A549 (cell line): ENCODE measurements around the gene GPHB5.

ENCODE experiments used
- ESRRA ChIP-seq: fragments of 150-350 bp; IDR thresholded peaks from 2 replicates; pipeline ENCODE4 v1.6.1; 2014; ENCODE audit warnings: mild to moderate bottlenecking, low read length, borderline replicate concordance
- MYC ChIP-seq: IDR thresholded peaks from 2 replicates; pipeline ENCODE4 v1.6.1; 2012; ENCODE audit warnings: mild to moderate bottlenecking, inconsistent platforms, low read length, improper control_type of control experiment, borderline replicate concordance
- POLR2A ChIP-seq: IDR thresholded peaks from 2 replicates; pipeline ENCODE4 v1.6.1; 2012; ENCODE audit warnings: mild to moderate bottlenecking, low read length
- RARB ChIP-seq: fragments of 250-450 bp; sonication (Bioruptor Pico); IDR thresholded peaks from 2 replicates; pipeline ENCODE4 v1.8.0; 2021; ENCODE audit warnings: mild to moderate bottlenecking, moderate library complexity
- SMC3 ChIP-seq: fragments of >200 bp; sonication (Bioruptor Twin); formaldehyde crosslinking; IDR thresholded peaks from 3 replicates; pipeline ENCODE4 v1.6.1; 2018; ENCODE audit warnings: inconsistent platforms
- TFCP2L1 ChIP-seq: fragments of 250-450 bp; sonication (Bioruptor Pico); IDR thresholded peaks from 2 replicates; pipeline ENCODE4 v1.5.0; 2021; ENCODE audit warnings: mild to moderate bottlenecking
- TF ChIP-seq, protein P1 (sequence below): fragments of >200 bp; sonication (Bioruptor Twin); formaldehyde crosslinking; IDR thresholded peaks from 3 replicates; pipeline ENCODE4 v1.5.1; 2016

DNA sequence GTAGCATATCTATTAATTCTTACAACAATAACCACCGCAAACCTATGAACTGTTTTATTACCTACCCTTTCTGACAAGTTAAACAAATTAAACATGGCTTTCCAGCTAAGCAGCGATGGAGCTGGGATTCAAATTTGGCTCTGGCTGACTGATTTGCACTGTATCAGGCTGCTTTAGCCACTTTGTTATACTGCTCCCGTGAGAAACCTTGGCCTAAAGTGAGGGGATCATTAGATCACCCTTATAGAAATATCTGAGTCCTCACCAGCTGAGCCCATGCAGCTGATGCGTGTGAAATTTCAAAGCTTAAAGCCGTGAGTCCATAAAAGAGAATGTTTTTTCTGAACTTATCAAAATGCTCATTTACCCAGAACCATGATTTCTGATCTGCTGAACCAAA is 8.1 kb upstream of the GPHB5 start:
- TF ChIP-seq POLR2A (no peak), RARB (CRISPR knock-in tag) (no peak), ESRRA (no peak), SMC3 (no peak), MYC (no peak), TFCP2L1 (no peak)
- TF ChIP-seq, protein P1, sequence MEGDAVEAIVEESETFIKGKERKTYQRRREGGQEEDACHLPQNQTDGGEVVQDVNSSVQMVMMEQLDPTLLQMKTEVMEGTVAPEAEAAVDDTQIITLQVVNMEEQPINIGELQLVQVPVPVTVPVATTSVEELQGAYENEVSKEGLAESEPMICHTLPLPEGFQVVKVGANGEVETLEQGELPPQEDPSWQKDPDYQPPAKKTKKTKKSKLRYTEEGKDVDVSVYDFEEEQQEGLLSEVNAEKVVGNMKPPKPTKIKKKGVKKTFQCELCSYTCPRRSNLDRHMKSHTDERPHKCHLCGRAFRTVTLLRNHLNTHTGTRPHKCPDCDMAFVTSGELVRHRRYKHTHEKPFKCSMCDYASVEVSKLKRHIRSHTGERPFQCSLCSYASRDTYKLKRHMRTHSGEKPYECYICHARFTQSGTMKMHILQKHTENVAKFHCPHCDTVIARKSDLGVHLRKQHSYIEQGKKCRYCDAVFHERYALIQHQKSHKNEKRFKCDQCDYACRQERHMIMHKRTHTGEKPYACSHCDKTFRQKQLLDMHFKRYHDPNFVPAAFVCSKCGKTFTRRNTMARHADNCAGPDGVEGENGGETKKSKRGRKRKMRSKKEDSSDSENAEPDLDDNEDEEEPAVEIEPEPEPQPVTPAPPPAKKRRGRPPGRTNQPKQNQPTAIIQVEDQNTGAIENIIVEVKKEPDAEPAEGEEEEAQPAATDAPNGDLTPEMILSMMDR, result no peak
